Ascending aorta (tissue), 2 donors: ENCODE measurements around the gene MYH7. TPM values are rescaled to one million over a fixed set of nuclear protein-coding genes. Genes with fewer than 3 reads are reported as not detected.

Experiments
- DNase-seq, 2 donors: peaks; one replicate each; pipeline ENCODE4 v3.0.0-alpha.2; 2019; ENCODE audit warnings: low spot score in 2 of 2
- H3K27ac ChIP-seq, 2 donors: fragments of 200-600 bp; sonication (generic); one replicate each; pipeline ENCODE4 v1.5.1; 2016 to 2017; ENCODE audit warnings: mild to moderate bottlenecking in 1 of 2
- H3K27me3 ChIP-seq: fragments of 200-600 bp; sonication (generic); one replicate; pipeline ENCODE4 v1.5.1; 2017
- H3K36me3 ChIP-seq, 2 donors: fragments of 200-600 bp; sonication (generic); one replicate each; pipeline ENCODE4 v1.5.1; 2016
- H3K4me1 ChIP-seq, 2 donors: fragments of 200-600 bp; sonication (generic); one replicate each; pipeline ENCODE4 v1.5.1; 2016 to 2017; ENCODE audit warnings: mild to moderate bottlenecking in 1 of 2
- H3K4me3 ChIP-seq, 2 donors: fragments of 200-600 bp; sonication (generic); one replicate each; pipeline ENCODE4 v1.5.1; 2016 to 2017; ENCODE audit warnings: mild to moderate bottlenecking in 1 of 2
- H3K9me3 ChIP-seq, 2 donors: fragments of 200-600 bp; sonication (generic); one replicate each; pipeline ENCODE4 v1.5.1; 2016
- CTCF ChIP-seq, 3 experiments: fragments of 200-600 bp in 2 of 3; fragments of 450-650 bp in 1 of 3; sonication (generic) in 2 of 3; IDR thresholded peaks; one replicate each; pipeline ENCODE4 v1.5.1; 2016 to 2019; ENCODE audit warnings: antibody characterized with exemption in 3 of 3, mild to moderate bottlenecking in 1 of 3, moderate library complexity in 1 of 3
- intact Hi-C: fragments of 100-400 bp; cut with DNase I; formaldehyde crosslinking; loops from one replicate; pipeline ENCODE4 v1.15.1; 2023
- total RNA-seq: library from RNA; depleted of rRNA; stranded (reverse); fragments of >200 nt; gene quantifications from one replicate; pipeline ENCODE4 v1.1.0, GENCODE V29; 2016

MYH7 gene
- total RNA-seq, 1 donor from 2014 or later, result not detected

DNA sequence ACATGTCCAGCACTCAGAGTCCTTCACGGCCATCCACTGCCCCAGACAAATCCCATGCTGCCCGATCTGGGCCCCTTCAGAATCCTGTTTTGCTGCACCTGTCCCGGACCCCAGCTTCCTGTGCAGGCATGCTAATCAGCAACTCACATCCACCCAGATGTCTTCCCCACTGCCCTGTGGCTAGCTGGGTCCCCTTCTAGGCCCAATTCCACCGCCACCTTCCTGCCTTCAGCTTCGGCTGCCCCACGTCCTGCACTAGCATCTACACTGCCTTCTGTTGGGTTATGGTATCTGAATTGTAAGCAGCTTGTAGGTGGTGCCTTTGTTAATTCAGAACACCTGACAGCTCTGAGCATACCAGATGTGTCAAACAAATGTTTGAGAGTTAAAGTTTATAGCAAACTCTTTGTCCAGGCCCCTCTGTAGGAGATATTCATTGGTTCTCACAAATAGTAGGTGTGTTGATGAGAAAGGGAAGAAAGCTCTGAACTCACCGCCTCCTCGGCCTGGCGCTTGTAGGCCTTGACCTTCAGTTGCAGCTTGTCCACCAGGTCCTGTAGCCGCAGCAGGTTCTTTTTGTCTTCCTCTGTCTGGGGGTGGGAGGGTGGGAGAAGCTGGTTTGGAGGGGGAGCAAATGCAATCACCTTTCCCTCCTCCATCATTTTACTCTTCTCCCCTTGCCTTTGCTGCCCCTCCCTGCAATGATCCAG lies 52.6 kb downstream of the MYH7 start:
- H3K4me3 ChIP-seq, result no peak overlapping the region
- H3K27me3 ChIP-seq, result no peaks in the 10 kb centered on the region
- intact Hi-C loops, result no loop called here
- no peak for DNase-seq
- H3K36me3 ChIP-seq, result no peaks in the 10 kb centered on the region
- H3K27ac ChIP-seq, result no peak overlapping the region
- H3K4me1 ChIP-seq, result no peaks in the 10 kb centered on the region
- no peak for TF ChIP-seq CTCF (IDR thresholded peaks at IDR 0.05)
- no peaks in the 10 kb centered on the region for H3K9me3 ChIP-seq

- no peaks in the 10 kb centered on the region for H3K36me3 ChIP-seq
- H3K27me3 ChIP-seq, result no peaks in the 10 kb centered on the region
- no peaks in the 10 kb centered on the region for H3K4me1 ChIP-seq
- no peak for DNase-seq
- no peak overlapping the region for H3K4me3 ChIP-seq
- intact Hi-C loops, result no loop called here
- H3K9me3 ChIP-seq, result no peaks in the 10 kb centered on the region
- TF ChIP-seq CTCF (IDR thresholded peaks at IDR 0.05), result no peak
- H3K27ac ChIP-seq, result no peak overlapping the region
Measured at GRCh38 chr14:23382276-23382675, 53.2 kb downstream of the MYH7 start.

DNA sequence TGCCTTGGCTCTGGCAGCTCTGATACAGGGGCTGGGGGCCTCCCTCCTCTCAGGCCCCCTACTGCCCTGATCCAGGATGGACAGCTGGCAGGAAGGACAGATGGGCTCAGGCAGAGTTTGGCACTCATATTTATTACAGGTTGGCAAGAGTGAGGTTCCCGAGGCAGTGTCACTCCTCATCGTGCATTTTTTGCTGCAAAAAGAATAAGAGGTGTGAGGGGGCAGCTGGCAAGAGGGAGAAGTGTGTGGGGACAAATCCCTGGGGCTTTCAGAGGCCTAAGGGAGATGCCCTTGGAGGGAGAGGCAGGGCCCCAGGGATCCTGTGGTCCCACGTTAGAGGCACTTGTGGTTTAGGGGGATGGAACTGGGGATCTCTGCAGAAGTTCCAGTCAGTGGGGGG lies 53.6 kb downstream of the MYH7 start:
- no peak overlapping the region for H3K27ac ChIP-seq
- no peak overlapping the region for H3K4me3 ChIP-seq
- TF ChIP-seq CTCF (IDR thresholded peaks at IDR 0.05), result no peak
- H3K9me3 ChIP-seq, result no peaks in the 10 kb centered on the region
- H3K36me3 ChIP-seq, result no peaks in the 10 kb centered on the region
- intact Hi-C loops, result no loop called here
- no peak for DNase-seq
- no peaks in the 10 kb centered on the region for H3K4me1 ChIP-seq
- H3K27me3 ChIP-seq, result no peaks in the 10 kb centered on the region

DNA sequence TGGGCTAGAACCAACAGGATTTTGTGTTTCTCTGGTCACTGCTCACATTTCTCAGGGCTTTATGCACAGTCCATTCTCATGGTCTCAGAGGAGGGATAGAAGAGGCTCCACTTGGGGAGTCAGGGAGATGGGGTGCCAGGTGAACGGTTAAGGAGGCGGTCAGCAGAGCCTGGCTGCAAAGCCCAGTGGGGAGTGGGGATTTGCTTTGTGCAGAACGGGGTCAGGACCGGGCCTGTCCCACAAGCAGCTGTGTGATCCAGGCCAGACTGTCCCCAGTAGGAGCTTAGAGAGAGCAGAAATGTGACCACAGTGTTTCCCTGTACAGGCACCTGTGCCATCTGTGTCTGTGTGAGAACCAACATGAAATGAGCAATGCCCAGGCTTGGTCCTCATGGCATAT lies 54.5 kb downstream of the MYH7 start:
- no peaks in the 10 kb centered on the region for H3K27me3 ChIP-seq
- TF ChIP-seq CTCF (IDR thresholded peaks at IDR 0.05), result no peak
- H3K9me3 ChIP-seq, result no peaks in the 10 kb centered on the region
- H3K27ac ChIP-seq, result no peak overlapping the region
- no peaks in the 10 kb centered on the region for H3K36me3 ChIP-seq
- no peak for DNase-seq
- intact Hi-C loops, result loop anchor here (1.0 kb wide), 2 partner anchors 53 to 116 kb away; no protein-coding TSS in a partner anchor
- no peaks in the 10 kb centered on the region for H3K4me1 ChIP-seq
- H3K4me3 ChIP-seq, result no peak overlapping the region

DNA sequence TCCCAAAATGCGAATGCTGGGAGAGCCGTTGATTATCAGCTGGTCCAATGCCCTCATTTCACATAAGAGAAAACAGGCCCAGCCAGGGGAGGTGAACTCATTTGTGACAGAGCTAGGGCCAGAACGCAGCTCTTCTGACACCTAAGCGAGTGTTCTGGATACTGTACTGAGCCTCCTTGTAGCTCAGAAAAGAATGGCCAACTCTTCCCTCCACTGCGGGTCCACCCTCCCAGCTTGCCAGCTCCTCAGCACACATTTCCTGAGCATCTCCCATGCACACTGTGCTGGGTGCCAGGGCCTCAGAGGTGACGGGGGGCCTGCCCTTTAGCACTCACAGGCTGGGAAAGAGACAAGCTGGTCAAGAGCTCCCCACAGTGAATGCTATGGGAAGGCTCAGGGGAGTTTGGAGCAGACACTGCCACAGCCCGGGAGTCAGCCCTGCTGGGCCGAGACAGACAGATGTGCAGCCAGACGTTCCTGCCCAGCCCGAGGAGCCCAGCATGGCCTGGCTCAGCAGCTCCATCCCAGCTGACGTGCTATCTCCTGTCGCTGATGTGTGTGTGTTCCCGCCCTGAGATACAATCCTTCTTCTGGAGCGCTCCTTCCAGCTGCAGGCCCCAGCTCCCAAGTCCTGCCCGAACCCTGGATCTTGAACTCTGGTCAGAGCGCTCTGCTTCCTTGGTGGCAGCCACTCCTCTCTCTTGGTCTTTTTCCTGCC lies 55.1 kb downstream of the MYH7 start:
- intact Hi-C loops, result loop anchor here (1.0 kb wide), 2 partner anchors 52 to 115 kb away; no protein-coding TSS in a partner anchor
- Histone ChIP-seq H3K9me3 (no peaks in the 10 kb centered on the region), H3K36me3 (no peaks in the 10 kb centered on the region), H3K4me1 (no peaks in the 10 kb centered on the region), H3K27me3 (no peaks in the 10 kb centered on the region), H3K27ac (no peak overlapping the region), H3K4me3 (no peak overlapping the region)
- no peak for TF ChIP-seq CTCF (IDR thresholded peaks at IDR 0.05)
- no peak for DNase-seq
